HG03159 (cell line): ENCODE results near the gene CA5A.
"Not testable (repeated sequence)": the region's sequence is repeated elsewhere in the genome, so short reads cannot be mapped to it uniquely, and the experiment has no call there.

Experiments used
- ATAC-seq: cut with Tn5 transposase; IDR thresholded peaks from one replicate; pipeline ENCODE4 v1.9.1; 2021; ENCODE audit warnings: mild to moderate bottlenecking, moderate library complexity; ENCODE audit not compliant: unreplicated experiment

CA5A gene

GRCh38 chr16:87870418-87871291 lies 65.7 kb downstream of the CA5A start:
- ATAC-seq, result not testable (repeated sequence)

GRCh38 chr16:87869879-87870417 lies 66.4 kb downstream of the CA5A start:
- not testable (repeated sequence) for ATAC-seq

GRCh38 chr16:87869061-87869878 lies 67.1 kb downstream of the CA5A start, which contains the start of gene SLC7A5:
Gene SLC7A5 (minus strand): TSS chr16:87869507. CDS start chr16:87869422, 85 bp downstream.
- peak; percentile 50 for ATAC-seq

GRCh38 chr16:87868254-87869029 lies 67.9 kb downstream of the CA5A start:
- ATAC-seq, result peak; percentile 39

- not testable (repeated sequence) for ATAC-seq
These were observed 70.3 kb downstream of the CA5A start for GRCh38 chr16:87865902-87866555.

GRCh38 chr16:87864331-87864989 lies 71.9 kb downstream of the CA5A start:
- no peak for ATAC-seq

- not testable (repeated sequence) for ATAC-seq
These were observed 73.0 kb downstream of the CA5A start for GRCh38 chr16:87863327-87863635.

GRCh38 chr16:87862597-87863326 lies 73.6 kb downstream of the CA5A start:
- not testable (repeated sequence) for ATAC-seq

- not testable (repeated sequence) for ATAC-seq
These were observed 74.8 kb downstream of the CA5A start for GRCh38 chr16:87861300-87862099.

- no peak for ATAC-seq
These were observed 75.6 kb downstream of the CA5A start for GRCh38 chr16:87860553-87861299.

- ATAC-seq, result not testable (repeated sequence)
These were observed 78.0 kb downstream of the CA5A start for GRCh38 chr16:87858151-87858993.

- no peak for ATAC-seq
These were observed 79.5 kb downstream of the CA5A start for GRCh38 chr16:87856791-87857228.

GRCh38 chr16:87855852-87856715 lies 80.2 kb downstream of the CA5A start:
- no peak for ATAC-seq

GRCh38 chr16:87854907-87855683 lies 81.2 kb downstream of the CA5A start:
- ATAC-seq, result no peak
